Ishikawa (cell line): ENCODE measurements around the gene ZC3H12C.

Experiments used
- CEBPB ChIP-seq: IDR thresholded peaks from 2 replicates; pipeline ENCODE4 v1.6.1; 2012
- CREB1 ChIP-seq: IDR thresholded peaks from 2 replicates; pipeline ENCODE4 v1.6.1; 2012; ENCODE audit warnings: low read depth
- EGR1 ChIP-seq: IDR thresholded peaks from 2 replicates; pipeline ENCODE4 v1.6.1; 2012
- EP300 ChIP-seq: IDR thresholded peaks from 2 replicates; pipeline ENCODE4 v1.6.1; 2012; ENCODE audit warnings: borderline replicate concordance
- FOXM1 ChIP-seq: IDR thresholded peaks from 2 replicates; pipeline ENCODE4 v1.6.1; 2012; ENCODE audit warnings: low read depth, borderline replicate concordance
- NFIC ChIP-seq: IDR thresholded peaks from 2 replicates; pipeline ENCODE4 v1.6.1; 2012
- RAD21 ChIP-seq: IDR thresholded peaks from 2 replicates; pipeline ENCODE4 v1.6.1; 2012; ENCODE audit warnings: low read depth
- REST ChIP-seq: IDR thresholded peaks from 2 replicates; pipeline ENCODE4 v1.6.1; 2012; ENCODE audit warnings: low read depth, mild to moderate bottlenecking
- TAF1 ChIP-seq: IDR thresholded peaks from 2 replicates; pipeline ENCODE4 v1.6.1; 2012; ENCODE audit warnings: low read depth, mild to moderate bottlenecking
- TCF12 ChIP-seq: IDR thresholded peaks from 2 replicates; pipeline ENCODE4 v1.6.1; 2012; ENCODE audit warnings: low read depth
- TEAD4 ChIP-seq: IDR thresholded peaks from 2 replicates; pipeline ENCODE4 v1.6.1; 2012
- YY1 ChIP-seq: IDR thresholded peaks from 2 replicates; pipeline ENCODE4 v1.6.1; 2012; ENCODE audit warnings: low read depth
- ZBTB7A ChIP-seq: IDR thresholded peaks from 2 replicates; pipeline ENCODE4 v1.6.1; 2012; ENCODE audit warnings: low read depth
- TF ChIP-seq, protein P1 (sequence below): IDR thresholded peaks from 2 replicates; pipeline ENCODE4 v1.6.1; 2012
- TF ChIP-seq, protein P2 (sequence below): IDR thresholded peaks from 2 replicates; pipeline ENCODE4 v1.6.1; 2012

ZC3H12C gene

GRCh38 chr11:110177086-110177456, 83.9 kb downstream of the ZC3H12C start:
- TF ChIP-seq RAD21 (no peak), EP300 (no peak), NFIC (no peak), ZBTB7A (no peak), EGR1 (no peak), CEBPB (no peak), YY1 (no peak), REST (no peak)
- TF ChIP-seq, protein P1, sequence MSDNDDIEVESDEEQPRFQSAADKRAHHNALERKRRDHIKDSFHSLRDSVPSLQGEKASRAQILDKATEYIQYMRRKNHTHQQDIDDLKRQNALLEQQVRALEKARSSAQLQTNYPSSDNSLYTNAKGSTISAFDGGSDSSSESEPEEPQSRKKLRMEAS = no peak

DNA sequence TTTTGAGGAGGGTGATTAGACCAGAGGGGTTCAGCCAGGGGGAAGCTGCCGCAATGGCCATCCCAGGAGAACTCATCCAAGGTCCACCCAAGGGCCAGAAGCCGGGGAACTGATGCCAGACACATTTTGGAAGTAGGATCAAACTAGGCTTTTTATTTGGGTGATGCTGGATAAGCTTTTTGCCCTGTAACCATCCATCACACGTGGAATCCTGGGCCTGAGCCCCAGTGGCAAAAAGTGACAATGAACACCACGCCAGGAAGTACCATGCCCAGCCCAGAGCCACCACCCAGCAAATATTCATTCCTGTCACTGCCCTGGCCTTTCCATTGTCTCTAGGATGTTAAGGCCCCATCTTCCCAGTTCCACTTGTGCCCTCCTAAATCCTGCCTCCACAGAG, 85.9 kb downstream of the ZC3H12C start:
- TF ChIP-seq, protein P2, sequence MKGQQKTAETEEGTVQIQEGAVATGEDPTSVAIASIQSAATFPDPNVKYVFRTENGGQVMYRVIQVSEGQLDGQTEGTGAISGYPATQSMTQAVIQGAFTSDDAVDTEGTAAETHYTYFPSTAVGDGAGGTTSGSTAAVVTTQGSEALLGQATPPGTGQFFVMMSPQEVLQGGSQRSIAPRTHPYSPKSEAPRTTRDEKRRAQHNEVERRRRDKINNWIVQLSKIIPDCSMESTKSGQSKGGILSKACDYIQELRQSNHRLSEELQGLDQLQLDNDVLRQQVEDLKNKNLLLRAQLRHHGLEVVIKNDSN = no peak
- no peak for TF ChIP-seq REST
- no peak for TF ChIP-seq YY1
- no peak for TF ChIP-seq EP300
- TF ChIP-seq TEAD4 = no peak
- no peak for TF ChIP-seq FOXM1
- TF ChIP-seq CEBPB = no peak
- TF ChIP-seq ZBTB7A = no peak
- no peak for TF ChIP-seq TAF1
- TF ChIP-seq EGR1 = no peak
- TF ChIP-seq, protein P1 = no peak

- TF ChIP-seq TCF12 (no peak), REST (no peak), RAD21 (no peak), NFIC (no peak), EGR1 (no peak), FOXM1 (no peak), TAF1 (no peak), CEBPB (no peak), TEAD4 (no peak), EP300 (no peak), YY1 (no peak), CREB1 (no peak), ZBTB7A (no peak)
- TF ChIP-seq, protein P2 = no peak
- TF ChIP-seq, protein P1 = no peak
These were observed 89.7 kb downstream of the ZC3H12C start for GRCh38 chr11:110182886-110183285.

- TF ChIP-seq, protein P2 = no peak
- TF ChIP-seq, protein P1 = no peak
- no peak for TF ChIP-seq RAD21
These were observed 91.3 kb downstream of the ZC3H12C start for GRCh38 chr11:110184456-110184855.
